HepG2 (cell line): ENCODE results near the gene UNC5B. TPM values are rescaled to one million over a fixed set of nuclear protein-coding genes. Genes with fewer than 3 reads are reported as not detected.

Source experiments
- AGO1 ChIP-seq: fragments of 200-400 bp; formaldehyde crosslinking; IDR thresholded peaks from 2 replicates; pipeline ENCODE4 v1.6.1; 2017; ENCODE audit warnings: mild to moderate bottlenecking, low read depth, low read length, moderate library complexity; ENCODE audit not compliant: poor library complexity, severe bottlenecking
- ARNT ChIP-seq: fragments of 450-650 bp; IDR thresholded peaks from 2 replicates; pipeline ENCODE4 v1.6.1; 2017
- DNMT1 ChIP-seq: sonication (generic); formaldehyde crosslinking; IDR thresholded peaks from 2 replicates; pipeline ENCODE4 v1.5.1; 2020; ENCODE audit warnings: mild to moderate bottlenecking, missing genetic modification reagents
- FOXM1 ChIP-seq: sonication (generic); formaldehyde crosslinking; IDR thresholded peaks from 2 replicates; pipeline ENCODE4 v1.5.0; 2020; ENCODE audit warnings: missing genetic modification reagents
- FOXP4 ChIP-seq: sonication (generic); formaldehyde crosslinking; IDR thresholded peaks from 2 replicates; pipeline ENCODE4 v1.4.0; 2020; ENCODE audit warnings: missing genetic modification reagents
- PAXIP1 ChIP-seq: sonication (generic); formaldehyde crosslinking; conservative IDR thresholded peaks from 2 replicates; pipeline ENCODE4 v1.4.0; 2020; ENCODE audit warnings: mild to moderate bottlenecking, missing genetic modification reagents, moderate library complexity
- SP140L ChIP-seq: sonication (generic); formaldehyde crosslinking; IDR thresholded peaks from 2 replicates; pipeline ENCODE4 v1.4.0; 2020; ENCODE audit warnings: missing genetic modification reagents, borderline replicate concordance
- SRSF1 ChIP-seq: fragments of 200-400 bp; formaldehyde crosslinking; optimal IDR thresholded peaks from 2 replicates; pipeline ENCODE3; 2017; ENCODE audit warnings: mild to moderate bottlenecking, low read depth, low read length, moderate library complexity
- TCF7L2 ChIP-seq: IDR thresholded peaks from 2 replicates; pipeline ENCODE4 v1.6.1; 2011; ENCODE audit warnings: mild to moderate bottlenecking, low read depth, low read length, moderate library complexity
- ZNF558 ChIP-seq: sonication (generic); formaldehyde crosslinking; IDR thresholded peaks from 2 replicates; pipeline ENCODE4 v1.9.0; 2022; ENCODE audit warnings: mild to moderate bottlenecking, missing genetic modification reagents, borderline replicate concordance
- polyA plus RNA-seq, 8 experiments: library from polyadenylated mRNA; depleted of rRNA in 3 of 8; stranded (reverse) in 7 of 8; unstranded in 1 of 8; fragments of >200 nt; fragmentation: Illumina TruSeq in 4 of 8; extraction: Trizol in 4 of 8; gene quantifications; 2 replicates each; pipeline versions ENCODE4 v1.2.1 to v1.2.3, GENCODE V29; 2011 to 2016; ENCODE audit warnings: low read depth in 4 of 8, missing spikeins in 1 of 8, mixed read lengths in 1 of 8; ENCODE audit not compliant: insufficient read depth in 1 of 8
- total RNA-seq, 5 experiments: library from RNA; depleted of rRNA; stranded (reverse); fragments of >200 nt; fragmentation: Illumina TruSeq; extraction: Trizol; gene quantifications; 2 replicates each; pipeline ENCODE4 v1.2.3, GENCODE V29; 2016; ENCODE audit warnings: low read depth in 1 of 5

The UNC5B gene
- total and polyA plus RNA-seq, 2 of the 13 experiments (the other 11 are each of a cell fraction or from before 2014, with no cell fraction given) = 0.07 TPM

GRCh38 chr10:71312220-71312619, 99.8 kb downstream of the UNC5B start (continued):
- TF ChIP-seq PAXIP1 (no peak), AGO1 (no peak), FOXM1 (CRISPR knock-in tag) (no peak), TCF7L2 (no peak), FOXP4 (CRISPR knock-in tag) (no peak), SP140L (CRISPR knock-in tag) (no peak), ARNT (no peak), ZNF558 (CRISPR knock-in tag) (no peak), SRSF1 (no peak), DNMT1 (no peak)
